Ishikawa (cell line): Measurements from ENCODE around the gene DNAAF8.

Source experiments
- CEBPB ChIP-seq: IDR thresholded peaks from 2 replicates; pipeline ENCODE4 v1.6.1; 2012
- CREB1 ChIP-seq: IDR thresholded peaks from 2 replicates; pipeline ENCODE4 v1.6.1; 2012; ENCODE audit warnings: low read depth
- EGR1 ChIP-seq: IDR thresholded peaks from 2 replicates; pipeline ENCODE4 v1.6.1; 2012
- EP300 ChIP-seq: IDR thresholded peaks from 2 replicates; pipeline ENCODE4 v1.6.1; 2012; ENCODE audit warnings: borderline replicate concordance
- RAD21 ChIP-seq: IDR thresholded peaks from 2 replicates; pipeline ENCODE4 v1.6.1; 2012; ENCODE audit warnings: low read depth
- TAF1 ChIP-seq: IDR thresholded peaks from 2 replicates; pipeline ENCODE4 v1.6.1; 2012; ENCODE audit warnings: low read depth, mild to moderate bottlenecking
- TCF12 ChIP-seq: IDR thresholded peaks from 2 replicates; pipeline ENCODE4 v1.6.1; 2012; ENCODE audit warnings: low read depth
- TEAD4 ChIP-seq: IDR thresholded peaks from 2 replicates; pipeline ENCODE4 v1.6.1; 2012
- YY1 ChIP-seq: IDR thresholded peaks from 2 replicates; pipeline ENCODE4 v1.6.1; 2012; ENCODE audit warnings: low read depth
- ZBTB7A ChIP-seq: IDR thresholded peaks from 2 replicates; pipeline ENCODE4 v1.6.1; 2012; ENCODE audit warnings: low read depth
- TF ChIP-seq, protein P1 (sequence below): IDR thresholded peaks from 2 replicates; pipeline ENCODE4 v1.6.1; 2012; ENCODE audit warnings: low read depth, mild to moderate bottlenecking
- TF ChIP-seq, protein P2 (sequence below): IDR thresholded peaks from 2 replicates; pipeline ENCODE4 v1.6.1; 2012
- TF ChIP-seq, protein P3 (sequence below): IDR thresholded peaks from 2 replicates; pipeline ENCODE4 v1.6.1; 2012

DNA sequence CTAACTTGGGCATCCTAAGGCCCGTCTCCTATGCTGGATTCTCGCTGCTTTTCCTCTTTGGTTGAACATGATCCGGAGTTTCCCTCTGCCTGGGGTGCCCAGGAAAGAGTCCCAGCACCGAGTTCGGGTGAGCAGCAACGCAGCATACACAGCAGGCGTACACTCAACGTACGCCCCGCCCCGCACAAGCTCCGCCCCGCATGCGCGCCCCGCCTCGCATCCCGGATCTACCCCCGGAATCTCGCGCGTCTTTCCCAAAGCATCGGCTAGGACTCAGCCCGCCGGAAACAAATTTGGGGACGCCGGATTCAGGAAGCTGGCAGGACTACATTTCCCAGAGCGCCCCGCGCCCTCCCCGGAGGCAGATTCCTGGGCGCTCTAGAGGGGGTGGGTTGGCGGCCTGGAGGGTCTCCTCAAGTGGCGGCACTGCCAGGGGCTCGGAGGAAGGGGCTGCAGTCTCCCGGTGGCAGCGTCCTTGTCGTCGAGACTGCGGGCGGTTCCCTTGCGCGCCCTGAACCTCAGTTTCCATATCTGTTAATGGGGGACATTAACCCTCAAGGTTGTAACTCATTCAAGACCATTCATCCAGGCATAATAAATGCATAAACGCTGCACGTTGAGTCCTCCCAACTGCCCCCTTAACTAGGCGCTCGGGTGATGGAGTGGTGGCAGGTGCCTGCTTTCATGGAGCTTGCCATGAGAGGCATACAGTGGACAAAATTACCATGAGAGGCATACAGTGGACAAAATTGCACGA lies 34.4 kb downstream of the DNAAF8 start:
- TF ChIP-seq RAD21 (no peak), TEAD4 (peak; percentile 22; the same call in 1 of the 2 replicates), TAF1 (no peak), EP300 (no peak), YY1 (no peak), ZBTB7A (peak; percentile 76), CEBPB (no peak), EGR1 (no peak), CREB1 (no peak), TCF12 (no peak; the same call in 1 of the 2 replicates)
- TF ChIP-seq, protein P1, sequence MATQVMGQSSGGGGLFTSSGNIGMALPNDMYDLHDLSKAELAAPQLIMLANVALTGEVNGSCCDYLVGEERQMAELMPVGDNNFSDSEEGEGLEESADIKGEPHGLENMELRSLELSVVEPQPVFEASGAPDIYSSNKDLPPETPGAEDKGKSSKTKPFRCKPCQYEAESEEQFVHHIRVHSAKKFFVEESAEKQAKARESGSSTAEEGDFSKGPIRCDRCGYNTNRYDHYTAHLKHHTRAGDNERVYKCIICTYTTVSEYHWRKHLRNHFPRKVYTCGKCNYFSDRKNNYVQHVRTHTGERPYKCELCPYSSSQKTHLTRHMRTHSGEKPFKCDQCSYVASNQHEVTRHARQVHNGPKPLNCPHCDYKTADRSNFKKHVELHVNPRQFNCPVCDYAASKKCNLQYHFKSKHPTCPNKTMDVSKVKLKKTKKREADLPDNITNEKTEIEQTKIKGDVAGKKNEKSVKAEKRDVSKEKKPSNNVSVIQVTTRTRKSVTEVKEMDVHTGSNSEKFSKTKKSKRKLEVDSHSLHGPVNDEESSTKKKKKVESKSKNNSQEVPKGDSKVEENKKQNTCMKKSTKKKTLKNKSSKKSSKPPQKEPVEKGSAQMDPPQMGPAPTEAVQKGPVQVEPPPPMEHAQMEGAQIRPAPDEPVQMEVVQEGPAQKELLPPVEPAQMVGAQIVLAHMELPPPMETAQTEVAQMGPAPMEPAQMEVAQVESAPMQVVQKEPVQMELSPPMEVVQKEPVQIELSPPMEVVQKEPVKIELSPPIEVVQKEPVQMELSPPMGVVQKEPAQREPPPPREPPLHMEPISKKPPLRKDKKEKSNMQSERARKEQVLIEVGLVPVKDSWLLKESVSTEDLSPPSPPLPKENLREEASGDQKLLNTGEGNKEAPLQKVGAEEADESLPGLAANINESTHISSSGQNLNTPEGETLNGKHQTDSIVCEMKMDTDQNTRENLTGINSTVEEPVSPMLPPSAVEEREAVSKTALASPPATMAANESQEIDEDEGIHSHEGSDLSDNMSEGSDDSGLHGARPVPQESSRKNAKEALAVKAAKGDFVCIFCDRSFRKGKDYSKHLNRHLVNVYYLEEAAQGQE = no peak
- TF ChIP-seq, protein P2, sequence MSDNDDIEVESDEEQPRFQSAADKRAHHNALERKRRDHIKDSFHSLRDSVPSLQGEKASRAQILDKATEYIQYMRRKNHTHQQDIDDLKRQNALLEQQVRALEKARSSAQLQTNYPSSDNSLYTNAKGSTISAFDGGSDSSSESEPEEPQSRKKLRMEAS = peak; percentile 52
- TF ChIP-seq, protein P3, sequence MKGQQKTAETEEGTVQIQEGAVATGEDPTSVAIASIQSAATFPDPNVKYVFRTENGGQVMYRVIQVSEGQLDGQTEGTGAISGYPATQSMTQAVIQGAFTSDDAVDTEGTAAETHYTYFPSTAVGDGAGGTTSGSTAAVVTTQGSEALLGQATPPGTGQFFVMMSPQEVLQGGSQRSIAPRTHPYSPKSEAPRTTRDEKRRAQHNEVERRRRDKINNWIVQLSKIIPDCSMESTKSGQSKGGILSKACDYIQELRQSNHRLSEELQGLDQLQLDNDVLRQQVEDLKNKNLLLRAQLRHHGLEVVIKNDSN = no peak
